Subcutaneous abdominal adipose tissue (tissue), 5 donors: Measurements from ENCODE around the gene ACIN1.

Source experiments
- H3K27ac ChIP-seq: one replicate; pipeline ENCODE4 v1.7.0; 2013; ENCODE audit warnings: low read depth, mild to moderate bottlenecking, inconsistent platforms, low read length, moderate library complexity
- H3K27me3 ChIP-seq, 5 donors: one replicate each; pipeline ENCODE4 v1.7.0; 2013; ENCODE audit warnings: low read length in 5 of 5, inconsistent platforms in 1 of 5; ENCODE audit not compliant: control insufficient read depth in 5 of 5, insufficient read depth in 4 of 5
- H3K36me3 ChIP-seq, 5 donors: one replicate each; pipeline ENCODE4 v1.7.0; 2013; ENCODE audit warnings: low read length in 5 of 5; ENCODE audit not compliant: control insufficient read depth in 5 of 5, insufficient read depth in 5 of 5
- H3K4me1 ChIP-seq, 5 donors: one replicate each; pipeline ENCODE4 v1.7.0; 2013; ENCODE audit warnings: low read length in 5 of 5, mild to moderate bottlenecking in 3 of 5, moderate library complexity in 1 of 5; ENCODE audit not compliant: control insufficient read depth in 5 of 5, insufficient read depth in 5 of 5
- H3K4me3 ChIP-seq, 5 donors: one replicate each; pipeline ENCODE4 v1.7.0; 2013; ENCODE audit warnings: low read length in 5 of 5, low read depth in 1 of 5
- H3K9ac ChIP-seq, 5 donors: one replicate each; pipeline ENCODE4 v1.7.0; 2013; ENCODE audit warnings: low read length in 5 of 5, mild to moderate bottlenecking in 4 of 5, moderate library complexity in 3 of 5
- H3K9me3 ChIP-seq, 5 donors: one replicate each; pipeline ENCODE4 v1.7.0; 2013; ENCODE audit warnings: low read length in 5 of 5; ENCODE audit not compliant: control insufficient read depth in 5 of 5
- donor health status: healthy.
- donor health status: healthy.
- donor health status: healthy.
- donor health status: healthy.
- donor health status: healthy.

Gene ACIN1

DNA sequence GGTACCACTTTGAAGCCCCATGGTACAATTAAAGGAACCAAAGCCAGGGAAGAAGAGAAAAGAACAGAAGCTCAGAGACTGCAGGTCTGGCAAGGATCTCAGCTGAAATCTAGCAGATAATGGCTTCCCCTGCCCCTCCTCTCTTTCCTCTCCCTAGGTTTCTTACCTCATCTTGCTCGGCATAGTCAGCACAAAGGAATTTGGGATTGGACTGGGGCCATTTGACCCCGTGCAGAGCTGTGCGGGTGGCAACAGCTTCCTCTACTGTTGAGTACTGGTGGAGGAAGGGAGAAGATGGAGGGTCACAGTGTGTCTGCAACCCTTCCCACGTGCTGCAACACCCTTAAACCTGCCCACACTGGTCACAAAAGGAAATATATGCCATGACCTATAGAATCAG is 32.9 kb downstream of the ACIN1 start:
- Histone ChIP-seq H3K27ac (peak overlapping the region; percentile 19), H3K36me3 (peaks cover 18 to 77% (median 70%) of the 10 kb centered on the region in 5 donors)

DNA sequence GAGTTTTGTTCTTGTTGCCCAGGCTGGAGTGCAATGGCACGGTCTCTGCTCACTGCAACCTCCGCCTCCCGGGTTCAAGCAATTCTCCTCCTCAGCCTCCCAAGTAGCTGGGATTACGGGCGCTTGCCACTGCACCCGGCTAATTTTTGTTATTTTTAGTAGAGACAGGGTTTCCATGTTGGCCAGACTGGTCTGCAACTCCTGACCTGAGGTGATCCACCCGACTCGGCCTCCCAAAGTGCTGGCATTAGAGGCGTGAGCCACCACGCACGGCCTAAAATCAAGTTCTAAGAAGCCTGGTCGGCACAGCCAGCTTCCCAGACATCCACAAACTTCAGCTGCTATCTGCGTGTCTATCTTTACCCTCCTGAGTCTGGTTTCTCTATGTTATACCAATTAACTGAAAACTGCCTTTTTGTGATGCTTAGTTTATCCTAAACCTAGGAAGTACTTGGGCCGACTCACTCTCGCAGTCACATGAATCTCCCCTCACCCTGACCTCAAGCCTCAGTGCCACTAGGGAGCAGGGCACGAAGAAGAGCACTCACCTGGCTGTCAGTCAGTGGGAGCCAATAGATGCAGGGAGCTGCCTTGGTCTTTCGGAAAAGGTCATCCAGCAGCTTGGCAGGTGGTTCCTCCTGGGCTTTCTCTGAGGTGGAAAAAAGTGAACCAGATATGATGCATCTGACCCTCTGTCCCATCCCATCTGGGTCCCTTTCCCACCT is 34.2 kb downstream of the ACIN1 start:
- peaks cover 0 to 31% (median 25%) of the 10 kb centered on the region in 5 donors for H3K4me1 ChIP-seq
- H3K27me3 ChIP-seq, result no peaks in the 10 kb centered on the region
- no peak overlapping the region for H3K27ac ChIP-seq
- no peaks in the 10 kb centered on the region for H3K9me3 ChIP-seq
- H3K9ac ChIP-seq, result no peak overlapping the region
- peaks cover 18 to 65% (median 58%) of the 10 kb centered on the region in 5 donors for H3K36me3 ChIP-seq
- H3K4me3 ChIP-seq, result no peak overlapping the region

More for the DNA sequence above, 32.9 kb downstream of the ACIN1 start:
- H3K27me3 ChIP-seq, result no peaks in the 10 kb centered on the region
- H3K4me1 ChIP-seq, result peaks cover 0 to 18% (median 16%) of the 10 kb centered on the region in 5 donors
- H3K9ac ChIP-seq, result no peak overlapping the region
- H3K9me3 ChIP-seq, result no peaks in the 10 kb centered on the region
- no peak overlapping the region for H3K4me3 ChIP-seq

DNA sequence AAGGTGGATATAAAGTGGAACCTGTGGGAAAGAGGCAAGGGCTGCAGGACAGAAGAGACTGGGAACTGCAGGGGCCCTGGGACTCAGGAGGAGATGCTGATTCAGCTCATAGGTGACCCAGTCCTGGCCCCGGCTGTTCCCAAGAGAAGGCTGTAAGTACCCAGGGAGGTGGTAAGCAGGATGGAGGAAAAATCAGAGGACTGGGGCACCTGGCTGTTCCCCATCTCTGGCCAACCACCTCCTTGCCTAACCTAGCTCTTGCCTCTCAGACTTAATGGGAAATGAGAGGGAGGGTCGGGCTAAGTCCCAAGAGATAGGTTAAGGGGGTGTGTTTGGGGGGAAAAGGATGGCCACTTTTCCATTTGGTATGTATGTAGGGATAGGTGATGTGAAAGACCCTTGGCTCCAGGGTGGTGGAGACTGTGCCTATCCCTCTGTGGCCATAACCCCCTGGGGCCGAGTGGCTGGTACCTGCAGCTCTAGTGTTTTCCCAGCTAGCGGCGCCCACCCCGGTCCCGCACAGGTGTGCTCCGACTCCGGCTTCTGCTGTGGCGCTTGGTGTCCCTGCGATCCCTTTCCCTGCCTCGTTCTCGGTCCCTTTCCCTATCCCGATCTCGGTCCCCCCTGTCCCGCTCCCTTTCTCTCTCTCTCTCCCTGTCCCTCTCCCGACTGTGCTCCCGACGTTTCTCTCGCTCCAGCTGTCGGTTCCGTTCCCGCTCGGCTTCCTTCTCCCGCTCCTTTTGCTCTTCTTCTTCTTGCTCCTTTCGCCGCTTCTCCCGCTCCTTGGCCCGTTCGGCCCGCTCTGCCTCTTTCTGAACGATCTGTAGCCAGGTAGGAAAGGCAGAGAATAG is 36.1 kb downstream of the ACIN1 start:
- Histone ChIP-seq H3K9ac (no peak overlapping the region), H3K36me3 (peaks cover 14 to 49% (median 45%) of the 10 kb centered on the region in 5 donors), H3K27ac (no peak overlapping the region), H3K9me3 (no peaks in the 10 kb centered on the region), H3K4me3 (no peak overlapping the region), H3K4me1 (peaks cover 0 to 33% (median 25%) of the 10 kb centered on the region in 5 donors), H3K27me3 (no peaks in the 10 kb centered on the region)

DNA sequence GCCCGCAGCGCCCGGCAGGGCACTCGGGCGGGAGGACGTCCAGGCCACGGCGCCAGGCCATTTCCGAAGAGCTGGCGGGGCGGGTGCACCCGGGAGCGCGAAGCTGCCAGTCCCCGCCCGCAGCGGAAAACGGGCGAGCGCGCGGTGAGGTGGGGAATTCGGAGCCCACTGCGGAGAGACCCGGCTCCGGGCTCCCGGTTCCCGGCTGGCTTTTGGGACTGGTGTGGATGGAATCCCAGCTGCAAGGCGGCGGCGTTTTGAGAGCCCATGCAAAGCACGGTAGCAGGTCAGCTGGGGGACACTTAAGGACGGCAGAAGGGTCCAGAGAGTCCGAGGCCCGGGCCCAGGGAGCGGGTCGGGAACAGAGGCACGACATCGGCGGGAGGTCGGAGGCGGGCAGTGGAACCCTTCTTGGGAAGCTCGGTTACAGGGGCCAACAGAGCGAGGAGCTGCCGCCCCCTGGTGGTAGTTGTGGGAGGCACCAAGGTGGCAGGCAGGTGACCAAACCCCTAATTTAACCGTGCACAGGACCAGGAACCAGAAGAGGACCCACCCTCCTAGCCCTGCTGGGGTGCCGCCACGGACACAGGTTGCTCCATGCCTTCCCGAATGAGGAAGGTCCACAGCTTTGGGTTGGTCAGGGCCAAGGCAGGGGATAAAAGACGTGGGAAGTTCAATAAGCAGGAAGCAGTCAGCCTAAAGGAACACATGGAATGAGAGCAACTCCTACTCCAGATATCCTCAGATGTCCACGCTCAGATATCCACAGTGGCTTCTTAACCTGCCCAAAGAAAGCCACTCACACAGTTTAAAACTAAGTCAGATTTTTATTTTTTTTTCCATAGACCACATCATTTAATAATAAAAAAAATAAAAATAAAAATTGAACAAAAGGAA is 36.9 kb downstream of the ACIN1 start:
- no peak overlapping the region for H3K27ac ChIP-seq

DNA sequence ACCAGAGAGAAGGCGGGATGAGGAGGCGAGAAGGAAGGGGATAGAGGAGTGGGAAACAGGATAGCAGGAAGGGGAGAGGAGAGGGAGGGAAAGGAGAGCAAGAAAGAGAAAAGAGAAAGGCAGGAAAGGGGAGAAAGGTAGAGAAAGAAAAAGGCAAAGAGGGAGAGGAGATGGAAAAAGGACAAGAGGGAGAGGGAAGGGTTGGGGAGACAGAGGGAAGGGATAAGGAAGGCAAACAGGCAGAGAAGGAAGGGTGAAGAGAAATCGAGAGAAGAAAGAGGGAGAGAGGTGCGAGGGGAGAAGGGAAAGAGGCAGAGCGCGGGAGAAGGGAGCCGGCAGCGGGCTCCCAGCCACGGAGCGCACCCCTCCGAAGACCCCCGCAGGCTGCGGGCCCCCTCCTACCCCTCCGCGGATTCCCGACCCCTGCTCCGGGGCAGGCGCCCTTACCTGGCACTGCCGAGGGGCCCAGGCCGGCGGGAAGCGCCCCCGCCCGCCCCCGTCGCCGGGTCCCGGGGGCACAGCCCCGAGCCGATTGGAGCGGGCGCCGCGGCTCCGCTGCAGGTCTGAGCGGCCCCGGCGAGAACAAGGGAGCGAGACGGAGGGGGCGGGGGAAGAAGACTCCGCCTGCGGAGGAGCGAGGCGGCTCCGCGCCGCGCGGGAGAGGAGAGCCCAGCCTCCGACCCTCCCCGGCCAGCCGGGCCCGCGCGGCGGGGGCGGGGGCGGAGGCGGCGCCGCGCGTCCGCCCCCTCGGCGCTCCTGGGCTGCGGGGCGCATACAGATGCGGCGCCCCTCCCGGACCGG is 37.8 kb downstream of the ACIN1 start, which contains the start of gene CDH24:
TSS of gene CDH24 (minus strand) at position 565 of the 801 bp plus-strand sequence. CDS start 1,787 bp downstream, outside the sequence.
- Histone ChIP-seq H3K36me3 (peaks cover 0 to 32% (median 28%) of the 10 kb centered on the region in 5 donors), H3K9ac (peak within 1 kb of the TSS in 4 of 5 donors; percentile 12 to 72 (median 64)), H3K4me1 (peaks cover 0 to 29% (median 23%) of the 10 kb centered on the region in 5 donors), H3K9me3 (no peaks in the 10 kb centered on the region), H3K27me3 (no peaks in the 10 kb centered on the region), H3K27ac (no peak within 1 kb of the TSS), H3K4me3 (peak within 1 kb of the TSS; percentile 50 to 78 (median 68))

More for the DNA sequence above, 36.9 kb downstream of the ACIN1 start:
- Histone ChIP-seq H3K4me3 (peak overlapping the region in 4 of 5 donors; percentile 67 to 78 (median 68)), H3K9me3 (no peaks in the 10 kb centered on the region), H3K9ac (peak overlapping the region in 3 of 5 donors; percentile 60 to 72 (median 62)), H3K27me3 (no peaks in the 10 kb centered on the region), H3K4me1 (peaks cover 0 to 33% (median 25%) of the 10 kb centered on the region in 5 donors), H3K36me3 (peaks cover 7 to 40% (median 37%) of the 10 kb centered on the region in 5 donors)

DNA sequence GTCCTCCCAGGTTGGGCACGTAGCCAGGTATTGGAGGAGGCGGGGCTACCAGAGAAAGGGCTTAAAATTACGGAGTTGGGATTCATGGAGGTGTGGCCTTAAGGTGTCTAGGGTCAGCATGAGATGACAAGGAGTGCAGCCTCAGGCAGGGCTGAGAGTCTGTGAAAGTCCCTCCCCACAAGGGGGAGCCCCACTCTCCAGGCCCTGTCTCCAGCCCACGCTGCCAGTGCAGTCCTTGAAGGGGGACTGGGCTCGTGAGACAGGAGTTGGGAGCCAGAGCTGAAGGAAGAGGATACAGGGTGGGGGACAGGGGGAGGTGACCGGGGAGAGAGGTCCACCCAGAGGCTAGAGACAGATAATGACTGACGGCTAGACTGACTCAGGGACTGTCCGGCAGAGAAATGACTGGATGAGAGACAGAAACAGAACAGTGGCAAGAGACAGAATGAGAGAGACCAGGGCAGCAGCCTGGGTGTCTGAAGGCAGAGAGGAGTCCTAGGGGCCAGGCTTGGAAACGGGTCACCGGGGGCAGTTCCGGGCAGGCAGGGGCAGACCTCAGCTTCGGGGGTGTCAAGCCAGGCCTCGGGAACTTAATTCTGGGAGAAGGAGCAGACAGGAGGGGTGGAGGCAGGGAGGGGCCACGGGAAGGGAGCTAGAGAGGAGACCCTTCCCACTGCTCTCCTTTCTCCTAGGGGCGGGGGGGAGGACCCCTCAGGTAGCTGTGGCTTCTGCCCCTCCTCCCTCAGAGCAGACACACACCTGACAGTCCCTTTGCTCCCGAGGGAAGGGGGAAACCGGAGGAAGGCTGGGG is 38.6 kb downstream of the ACIN1 start:
- Histone ChIP-seq H3K27ac (no peak overlapping the region), H3K4me1 (peaks cover 0 to 25% (median 19%) of the 10 kb centered on the region in 5 donors), H3K36me3 (peaks cover 0 to 28% (median 24%) of the 10 kb centered on the region in 5 donors), H3K9me3 (no peaks in the 10 kb centered on the region), H3K9ac (peak overlapping the region in 3 of 5 donors; percentile 55 to 65 (median 56)), H3K4me3 (peak overlapping the region in 4 of 5 donors; percentile 50 to 78 (median 68)), H3K27me3 (no peaks in the 10 kb centered on the region)

DNA sequence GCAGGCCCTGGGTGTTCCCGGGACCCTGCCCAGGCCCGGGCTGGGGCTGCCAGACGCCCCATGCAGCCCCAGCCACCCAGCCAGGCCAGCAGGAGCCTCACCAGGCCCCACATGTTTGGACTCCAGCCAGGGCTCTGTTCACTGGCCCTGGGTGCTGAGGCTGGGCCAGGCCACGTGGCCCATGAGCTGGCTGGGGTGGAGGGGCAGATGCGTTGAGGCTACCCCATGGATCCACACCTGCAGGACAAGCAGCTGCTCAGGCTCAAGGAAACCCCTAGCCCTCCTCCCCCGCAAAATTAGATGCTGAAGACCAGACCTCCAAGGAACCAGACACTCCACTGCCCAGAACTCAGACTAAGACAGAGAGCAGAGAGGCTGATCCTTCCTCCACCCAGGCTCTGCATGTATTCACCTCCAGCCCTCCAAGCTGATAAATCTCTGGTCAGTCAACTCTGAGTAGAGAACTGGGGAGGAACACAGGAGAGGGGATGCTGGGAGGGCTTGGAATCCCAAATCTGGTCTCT is 39.3 kb downstream of the ACIN1 start:
- Histone ChIP-seq H3K27me3 (no peaks in the 10 kb centered on the region), H3K4me3 (no peak overlapping the region), H3K36me3 (peaks cover 0 to 22% (median 18%) of the 10 kb centered on the region in 5 donors), H3K9me3 (no peaks in the 10 kb centered on the region), H3K27ac (no peak overlapping the region), H3K4me1 (peaks cover 0 to 25% (median 19%) of the 10 kb centered on the region in 5 donors), H3K9ac (no peak overlapping the region)

DNA sequence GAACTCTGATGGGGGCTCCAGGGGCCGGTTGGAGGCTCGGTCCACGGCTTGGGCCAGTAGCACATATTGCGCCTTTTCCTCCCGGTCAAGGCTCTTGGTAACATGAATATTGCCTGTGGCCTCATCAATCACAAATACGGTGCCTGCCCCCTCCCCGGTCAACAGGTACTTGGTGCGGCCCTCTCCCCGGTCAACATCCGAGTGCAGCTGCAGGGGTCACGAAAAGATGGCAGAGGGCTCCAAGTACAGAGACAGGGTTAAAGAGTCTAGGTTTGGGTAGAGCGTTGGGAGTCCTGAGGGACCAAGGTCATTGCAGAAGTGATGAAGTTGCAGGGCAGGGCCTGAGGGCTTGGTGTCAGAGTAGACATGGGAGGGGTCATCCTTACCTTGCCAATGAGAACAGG is 39.8 kb downstream of the ACIN1 start:
- no peak overlapping the region for H3K27ac ChIP-seq
- no peak overlapping the region for H3K4me3 ChIP-seq
- no peaks in the 10 kb centered on the region for H3K9me3 ChIP-seq
- H3K4me1 ChIP-seq, result peaks cover 0 to 25% (median 19%) of the 10 kb centered on the region in 5 donors
- peaks cover 0 to 17% (median 13%) of the 10 kb centered on the region in 5 donors for H3K36me3 ChIP-seq
- H3K9ac ChIP-seq, result no peak overlapping the region
- H3K27me3 ChIP-seq, result no peaks in the 10 kb centered on the region
